ENCODE data around the gene OR9I1.

DNA sequence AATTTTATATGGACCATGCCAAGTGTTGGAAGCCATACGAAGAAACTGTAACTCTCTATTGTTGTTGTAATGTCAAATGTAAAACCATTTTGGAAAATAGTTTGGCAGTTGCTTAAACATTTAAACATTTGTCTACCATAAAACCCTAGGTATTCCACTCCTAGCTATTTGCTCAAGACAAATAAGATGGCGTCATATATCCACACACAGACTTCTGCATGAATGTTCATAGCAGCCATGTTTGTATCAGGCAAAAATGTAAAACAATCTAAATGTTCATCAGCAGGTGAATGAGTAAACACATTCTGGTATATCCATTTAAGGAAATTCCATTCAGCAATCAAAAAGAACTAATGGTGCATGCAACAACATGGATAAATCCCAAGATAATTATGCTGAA is 27.9 kb downstream of the OR9I1 start:
- TF ChIP-seq, protein P1, sequence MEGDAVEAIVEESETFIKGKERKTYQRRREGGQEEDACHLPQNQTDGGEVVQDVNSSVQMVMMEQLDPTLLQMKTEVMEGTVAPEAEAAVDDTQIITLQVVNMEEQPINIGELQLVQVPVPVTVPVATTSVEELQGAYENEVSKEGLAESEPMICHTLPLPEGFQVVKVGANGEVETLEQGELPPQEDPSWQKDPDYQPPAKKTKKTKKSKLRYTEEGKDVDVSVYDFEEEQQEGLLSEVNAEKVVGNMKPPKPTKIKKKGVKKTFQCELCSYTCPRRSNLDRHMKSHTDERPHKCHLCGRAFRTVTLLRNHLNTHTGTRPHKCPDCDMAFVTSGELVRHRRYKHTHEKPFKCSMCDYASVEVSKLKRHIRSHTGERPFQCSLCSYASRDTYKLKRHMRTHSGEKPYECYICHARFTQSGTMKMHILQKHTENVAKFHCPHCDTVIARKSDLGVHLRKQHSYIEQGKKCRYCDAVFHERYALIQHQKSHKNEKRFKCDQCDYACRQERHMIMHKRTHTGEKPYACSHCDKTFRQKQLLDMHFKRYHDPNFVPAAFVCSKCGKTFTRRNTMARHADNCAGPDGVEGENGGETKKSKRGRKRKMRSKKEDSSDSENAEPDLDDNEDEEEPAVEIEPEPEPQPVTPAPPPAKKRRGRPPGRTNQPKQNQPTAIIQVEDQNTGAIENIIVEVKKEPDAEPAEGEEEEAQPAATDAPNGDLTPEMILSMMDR (IDR thresholded peaks at IDR 0.05), result no peak
- no peak for TF ChIP-seq ZFX (IDR thresholded peaks at IDR 0.05; ENCODE audit: borderline replicate concordance)

Data from 22Rv1 (cell line).